GM06990 (cell line): ENCODE results near the gene ZNF618.

Source experiments
- DNase-seq: peaks from one replicate; pipeline ENCODE4 v3.0.0-alpha.2; 2011; ENCODE audit not compliant: insufficient read length; ENCODE audit errors: extremely low read depth
- H3K27me3 ChIP-seq: replicated peaks from 2 replicates; pipeline ENCODE4 v1.6.0; 2011; ENCODE audit warnings: low read length; ENCODE audit not compliant: control insufficient read depth, insufficient read depth
- H3K36me3 ChIP-seq: 2 replicates; pipeline ENCODE4 v1.5.1; 2011; ENCODE audit warnings: low read length; ENCODE audit not compliant: control insufficient read depth, insufficient read depth
- H3K4me3 ChIP-seq: replicated peaks from 2 replicates; pipeline ENCODE4 v1.5.1; 2011; ENCODE audit warnings: low read depth, mild to moderate bottlenecking, control low read depth, low read length
- CTCF ChIP-seq: IDR thresholded peaks from 2 replicates; pipeline ENCODE4 v1.5.1; 2011; ENCODE audit warnings: low read length, control low read depth, mild to moderate bottlenecking, inconsistent platforms; ENCODE audit not compliant: insufficient read depth, poor library complexity, severe bottlenecking

The ZNF618 gene

GRCh38 chr9:114092336-114092735 lies 216.2 kb downstream of the ZNF618 start:
- no peaks in the 10 kb centered on the region; the same call in 1 of the 2 replicates for H3K27me3 ChIP-seq
- no peak for TF ChIP-seq CTCF

GRCh38 chr9:114093031-114093471 lies 216.9 kb downstream of the ZNF618 start:
- no peaks in the 10 kb centered on the region; the same call in 1 of the 2 replicates for H3K27me3 ChIP-seq
- H3K4me3 ChIP-seq = no peak overlapping the region
- no peaks in the 10 kb centered on the region for H3K36me3 ChIP-seq
- TF ChIP-seq CTCF = no peak
- DNase-seq = no peak

More at GRCh38 chr9:114092336-114092735, 216.2 kb downstream of the ZNF618 start:
- Histone ChIP-seq H3K4me3 (no peak overlapping the region), H3K36me3 (no peaks in the 10 kb centered on the region)
- no peak for DNase-seq

GRCh38 chr9:114093761-114094505 lies 217.8 kb downstream of the ZNF618 start:
- Histone ChIP-seq H3K27me3 (no peaks in the 10 kb centered on the region; the same call in 1 of the 2 replicates), H3K4me3 (no peak overlapping the region), H3K36me3 (no peaks in the 10 kb centered on the region)
- no peak for TF ChIP-seq CTCF
- no peak for DNase-seq

- Histone ChIP-seq H3K27me3 (no peaks in the 10 kb centered on the region; the same call in 1 of the 2 replicates), H3K36me3 (no peaks in the 10 kb centered on the region), H3K4me3 (no peak overlapping the region)
- no peak for TF ChIP-seq CTCF
- no peak for DNase-seq
Measured at GRCh38 chr9:114094971-114095370, 218.9 kb downstream of the ZNF618 start.

- DNase-seq = no peak
- Histone ChIP-seq H3K36me3 (no peaks in the 10 kb centered on the region), H3K4me3 (no peak overlapping the region), H3K27me3 (no peaks in the 10 kb centered on the region; the same call in 1 of the 2 replicates)
- peak; percentile 21 for TF ChIP-seq CTCF
Measured at GRCh38 chr9:114096041-114096511, 220.0 kb downstream of the ZNF618 start.
